Measurements from ENCODE around the gene LONRF2. TPM values are rescaled to one million over a fixed set of nuclear protein-coding genes. Genes with fewer than 3 reads are reported as not detected.
A peak's percentile ranks its signal among the peaks of the same experiment; 100 is the strongest.

The LONRF2 gene
- total RNA-seq, 2 donors from 2014 or later = 0.16 to 1.1 TPM

DNA sequence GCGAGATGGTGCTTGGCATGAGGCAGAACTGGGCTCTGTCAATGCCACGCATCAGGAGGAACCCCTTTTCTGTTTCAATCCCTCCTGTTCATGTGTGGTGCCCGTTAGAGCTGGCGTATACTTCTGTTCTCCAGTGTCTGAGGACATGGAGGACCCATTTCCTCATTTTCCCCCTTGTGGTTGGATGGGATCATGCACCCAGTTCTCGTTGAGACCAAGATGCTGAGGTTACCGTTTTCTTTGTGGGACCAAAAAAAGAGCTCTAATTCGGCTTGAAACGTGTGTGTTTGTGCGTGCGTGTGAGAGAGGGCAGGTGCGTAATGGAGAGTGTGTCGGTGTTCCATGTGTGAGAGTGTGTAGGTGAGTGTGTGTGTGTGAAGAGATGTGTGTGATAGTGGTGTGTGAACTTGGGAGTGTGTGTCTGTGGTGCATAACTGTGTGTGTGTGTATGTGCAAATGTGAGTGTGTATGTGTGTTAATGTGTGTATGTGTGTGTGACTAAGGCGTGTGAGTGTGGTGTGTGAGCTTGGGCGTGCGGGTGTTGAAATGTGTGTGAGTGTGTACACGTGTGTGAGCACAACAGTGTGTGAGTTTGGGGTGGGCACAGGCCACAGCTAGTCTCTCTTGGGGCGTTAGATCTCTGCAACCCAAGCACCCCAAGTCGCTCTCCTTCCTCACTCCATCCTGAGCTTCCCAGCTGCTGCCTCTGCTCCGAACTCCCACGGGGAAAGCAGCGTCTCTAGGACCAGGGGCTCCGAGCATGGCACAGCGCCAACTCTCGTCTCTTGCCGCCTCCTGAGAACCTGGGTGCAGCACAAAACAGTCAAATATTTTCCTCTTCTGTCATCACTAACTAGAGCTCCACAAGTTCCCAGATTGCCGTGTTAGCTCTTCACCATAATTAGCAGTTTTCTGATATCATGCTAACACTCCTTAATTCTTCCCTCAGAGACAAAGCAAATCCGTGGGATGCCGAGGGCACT is 75.8 kb downstream of the LONRF2 start:
- H3K9me3 Mint-ChIP-seq = no peaks in the 10 kb centered on the region
- no peak overlapping the region for H3K4me3 Mint-ChIP-seq
- no peak overlapping the region for H3K27ac Mint-ChIP-seq
- peaks cover 16% of the 10 kb centered on the region for H3K27me3 Mint-ChIP-seq
- peaks cover 6% of the 10 kb centered on the region for H3K4me1 Mint-ChIP-seq
- H3K36me3 Mint-ChIP-seq (ENCODE audit: low read depth) = no peaks in the 10 kb centered on the region
- ATAC-seq (replicated peaks) = no peak

- H3K4me3 Mint-ChIP-seq = no peak overlapping the region
- ATAC-seq (replicated peaks) = no peak
- H3K4me1 Mint-ChIP-seq = peaks cover 6% of the 10 kb centered on the region
- H3K36me3 Mint-ChIP-seq (ENCODE audit: low read depth) = no peaks in the 10 kb centered on the region
- H3K27ac Mint-ChIP-seq = no peak overlapping the region
- H3K27me3 Mint-ChIP-seq = peaks cover 16% of the 10 kb centered on the region
- H3K9me3 Mint-ChIP-seq = no peaks in the 10 kb centered on the region
Observed at GRCh38 chr2:100245681-100246080, 76.6 kb downstream of the LONRF2 start.

DNA sequence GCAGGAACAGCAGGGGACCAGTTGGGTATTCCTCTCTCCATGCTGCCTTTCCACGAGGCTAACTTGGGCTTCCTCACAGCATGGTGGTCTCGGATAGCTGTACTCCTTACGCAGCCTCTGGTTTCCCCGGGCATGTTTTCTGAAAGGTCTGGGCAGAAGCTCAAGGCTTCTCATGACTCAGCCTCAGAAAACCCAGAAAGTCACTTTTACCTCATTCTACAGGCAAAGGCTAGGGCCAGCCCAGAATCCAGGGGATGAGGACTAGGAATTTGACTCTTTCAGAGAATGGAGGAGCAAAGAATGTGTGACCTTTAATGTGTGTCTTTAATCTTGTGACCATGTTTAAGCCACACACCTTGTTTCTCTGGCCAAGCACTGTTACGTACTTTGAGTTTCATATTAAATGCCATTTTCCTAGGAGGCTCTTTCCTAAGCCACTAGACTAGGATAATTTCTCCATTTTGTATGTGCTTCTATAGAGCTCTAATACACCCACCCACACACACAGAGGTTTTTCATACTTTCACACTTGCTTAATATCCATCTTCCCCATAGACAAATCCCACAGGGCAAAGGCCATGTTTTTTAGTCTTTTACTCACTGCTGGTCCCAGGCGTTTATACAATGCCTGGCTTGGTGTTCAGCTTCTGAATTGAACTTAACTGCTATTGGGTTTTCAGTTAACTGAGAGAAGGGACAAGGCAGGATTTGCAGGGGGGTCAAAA is 77.3 kb downstream of the LONRF2 start:
- Mint-ChIP-seq H3K36me3 (ENCODE audit: low read depth) (no peaks in the 10 kb centered on the region), H3K27ac (no peak overlapping the region), H3K4me3 (no peak overlapping the region), H3K9me3 (no peaks in the 10 kb centered on the region), H3K4me1 (peaks cover 6% of the 10 kb centered on the region), H3K27me3 (peaks cover 16% of the 10 kb centered on the region)
- no peak for ATAC-seq (replicated peaks)

- H3K36me3 Mint-ChIP-seq (ENCODE audit: low read depth) = no peaks in the 10 kb centered on the region
- no peak overlapping the region for H3K4me3 Mint-ChIP-seq
- ATAC-seq (replicated peaks) = no peak
- no peak overlapping the region for H3K27ac Mint-ChIP-seq
- H3K27me3 Mint-ChIP-seq = peaks cover 13% of the 10 kb centered on the region
- no peaks in the 10 kb centered on the region for H3K9me3 Mint-ChIP-seq
- peaks cover 6% of the 10 kb centered on the region for H3K4me1 Mint-ChIP-seq
Observed at GRCh38 chr2:100243631-100244030, 78.7 kb downstream of the LONRF2 start.

GRCh38 chr2:100242891-100243619 is 79.2 kb downstream of the LONRF2 start:
- no peaks in the 10 kb centered on the region for H3K9me3 Mint-ChIP-seq
- no peak overlapping the region for H3K27ac Mint-ChIP-seq
- H3K27me3 Mint-ChIP-seq = peaks cover 10% of the 10 kb centered on the region
- peak; percentile 43 for ATAC-seq (replicated peaks)
- no peaks in the 10 kb centered on the region for H3K36me3 Mint-ChIP-seq (ENCODE audit: low read depth)
- no peak overlapping the region for H3K4me3 Mint-ChIP-seq
- H3K4me1 Mint-ChIP-seq = peaks cover 6% of the 10 kb centered on the region

DNA sequence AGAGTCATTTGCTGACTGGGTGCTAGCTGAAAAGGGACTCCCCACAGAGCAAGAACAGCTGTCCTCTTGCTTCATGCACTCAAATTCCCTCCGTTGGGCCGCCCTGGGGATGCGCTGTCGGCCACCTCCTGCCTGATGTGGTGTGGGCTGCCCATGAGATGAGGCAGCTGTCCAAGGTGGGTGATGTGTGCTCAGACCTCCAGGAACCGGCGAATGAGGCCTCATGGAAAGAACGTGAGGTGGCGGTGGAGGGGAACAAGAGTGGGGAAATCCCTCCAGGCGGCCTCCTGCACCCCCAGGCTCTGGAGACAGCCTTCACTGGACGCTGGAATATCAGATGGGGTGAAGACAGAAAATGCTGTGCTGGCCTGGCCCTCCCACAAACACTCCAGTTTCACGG is 79.8 kb downstream of the LONRF2 start:
- H3K4me1 Mint-ChIP-seq = peaks cover 6% of the 10 kb centered on the region
- no peak overlapping the region for H3K4me3 Mint-ChIP-seq
- peaks cover 9% of the 10 kb centered on the region for H3K27me3 Mint-ChIP-seq
- no peaks in the 10 kb centered on the region for H3K9me3 Mint-ChIP-seq
- H3K36me3 Mint-ChIP-seq (ENCODE audit: low read depth) = no peaks in the 10 kb centered on the region
- ATAC-seq (replicated peaks) = no peak
- H3K27ac Mint-ChIP-seq = no peak overlapping the region

GRCh38 chr2:100241236-100241635 is 81.1 kb downstream of the LONRF2 start:
- no peaks in the 10 kb centered on the region for H3K36me3 Mint-ChIP-seq (ENCODE audit: low read depth)
- no peak for ATAC-seq (replicated peaks)
- no peak overlapping the region for H3K27ac Mint-ChIP-seq
- peaks cover 2% of the 10 kb centered on the region for H3K4me1 Mint-ChIP-seq
- H3K4me3 Mint-ChIP-seq = no peak overlapping the region
- H3K27me3 Mint-ChIP-seq = peaks cover 2% of the 10 kb centered on the region
- H3K9me3 Mint-ChIP-seq = no peaks in the 10 kb centered on the region

DNA sequence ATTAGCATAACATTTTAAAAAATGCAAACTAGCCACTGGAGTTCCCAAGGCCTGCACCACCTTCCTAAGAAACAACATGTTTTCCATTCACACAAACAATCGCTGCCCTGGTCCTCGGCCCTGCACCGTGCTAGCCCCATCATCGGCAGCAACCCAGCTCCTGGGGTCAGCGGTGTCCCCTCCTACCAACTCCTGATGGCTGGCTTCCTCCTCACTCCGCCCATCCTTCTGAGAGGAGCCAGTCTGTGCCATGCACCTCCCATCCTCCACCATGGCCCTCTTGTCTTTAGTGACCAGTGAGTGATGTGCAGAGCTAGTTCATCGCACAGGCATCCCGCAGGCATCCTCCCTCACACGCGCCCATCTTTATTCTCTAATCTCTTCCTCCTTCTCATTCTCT is 81.9 kb downstream of the LONRF2 start:
- Mint-ChIP-seq H3K9me3 (no peaks in the 10 kb centered on the region), H3K27me3 (no peaks in the 10 kb centered on the region), H3K4me3 (no peak overlapping the region), H3K4me1 (peaks cover 6% of the 10 kb centered on the region), H3K36me3 (ENCODE audit: low read depth) (no peaks in the 10 kb centered on the region), H3K27ac (no peak overlapping the region)
- ATAC-seq (replicated peaks) = no peak

GRCh38 chr2:100239486-100240210 is 82.7 kb downstream of the LONRF2 start:
- H3K4me3 Mint-ChIP-seq = no peak overlapping the region
- no peak overlapping the region for H3K27ac Mint-ChIP-seq
- no peak for ATAC-seq (replicated peaks)
- H3K4me1 Mint-ChIP-seq = peaks cover 12% of the 10 kb centered on the region
- no peaks in the 10 kb centered on the region for H3K27me3 Mint-ChIP-seq
- H3K9me3 Mint-ChIP-seq = no peaks in the 10 kb centered on the region
- no peaks in the 10 kb centered on the region for H3K36me3 Mint-ChIP-seq (ENCODE audit: low read depth)

- H3K4me1 Mint-ChIP-seq = peaks cover 18% of the 10 kb centered on the region
- H3K27me3 Mint-ChIP-seq = no peaks in the 10 kb centered on the region
- no peaks in the 10 kb centered on the region for H3K9me3 Mint-ChIP-seq
- no peaks in the 10 kb centered on the region for H3K36me3 Mint-ChIP-seq (ENCODE audit: low read depth)
- no peak overlapping the region for H3K4me3 Mint-ChIP-seq
- no peak overlapping the region for H3K27ac Mint-ChIP-seq
- ATAC-seq (replicated peaks) = no peak
Observed at GRCh38 chr2:100238471-100238870, 83.8 kb downstream of the LONRF2 start.

DNA sequence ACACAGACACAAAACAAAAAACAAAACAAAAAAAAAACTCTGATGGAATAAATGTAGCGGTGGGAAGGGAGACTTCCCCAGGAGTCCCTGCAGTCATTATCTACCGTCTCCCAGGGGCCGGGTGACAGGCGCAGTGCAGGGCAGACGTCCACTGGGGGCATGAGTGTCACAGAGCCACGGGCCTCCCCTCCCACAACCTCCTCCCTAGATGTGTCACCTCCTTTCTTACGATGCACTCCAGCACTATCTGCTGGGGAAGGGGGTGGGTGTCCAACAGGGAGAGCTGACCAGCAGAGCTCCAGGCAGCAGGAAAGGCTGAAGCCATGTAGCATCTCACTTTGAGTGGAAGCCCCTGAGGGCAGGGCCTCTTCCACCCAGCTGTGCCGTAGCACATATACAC is 84.5 kb downstream of the LONRF2 start:
- peaks cover 18% of the 10 kb centered on the region for H3K4me1 Mint-ChIP-seq
- H3K4me3 Mint-ChIP-seq = no peak overlapping the region
- H3K27me3 Mint-ChIP-seq = no peaks in the 10 kb centered on the region
- no peaks in the 10 kb centered on the region for H3K9me3 Mint-ChIP-seq
- peak; percentile 31 for ATAC-seq (replicated peaks)
- H3K36me3 Mint-ChIP-seq (ENCODE audit: low read depth) = no peaks in the 10 kb centered on the region
- H3K27ac Mint-ChIP-seq = no peak overlapping the region

GRCh38 chr2:100237163-100237562 is 85.1 kb downstream of the LONRF2 start:
- ATAC-seq (replicated peaks) = no peak
- H3K4me1 Mint-ChIP-seq = peaks cover 18% of the 10 kb centered on the region
- H3K27me3 Mint-ChIP-seq = no peaks in the 10 kb centered on the region
- no peak overlapping the region for H3K27ac Mint-ChIP-seq
- no peak overlapping the region for H3K4me3 Mint-ChIP-seq
- no peaks in the 10 kb centered on the region for H3K9me3 Mint-ChIP-seq
- no peaks in the 10 kb centered on the region for H3K36me3 Mint-ChIP-seq (ENCODE audit: low read depth)

DNA sequence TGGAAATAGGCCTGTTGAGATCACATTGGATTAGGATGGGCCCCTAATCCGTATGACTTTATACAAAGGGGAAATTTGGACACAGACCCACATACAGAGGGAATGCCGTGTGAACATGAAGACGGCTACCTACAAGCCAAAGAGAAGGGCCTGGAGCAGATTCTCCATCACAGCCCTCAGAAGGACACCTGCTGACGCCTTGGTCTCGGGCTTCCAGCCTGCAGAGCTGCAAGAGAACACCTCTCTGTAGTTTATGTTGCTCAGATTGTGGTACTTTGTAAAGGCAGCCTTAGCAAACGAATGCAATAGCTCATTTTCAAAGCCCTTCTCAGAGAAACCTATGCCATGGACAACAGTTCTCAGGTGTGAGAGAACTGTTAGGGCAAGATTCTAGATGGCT is 86.1 kb downstream of the LONRF2 start:
- no peak for ATAC-seq (replicated peaks)
- Mint-ChIP-seq H3K27me3 (no peaks in the 10 kb centered on the region), H3K36me3 (ENCODE audit: low read depth) (no peaks in the 10 kb centered on the region), H3K4me1 (peaks cover 18% of the 10 kb centered on the region), H3K27ac (no peak overlapping the region), H3K4me3 (no peak overlapping the region), H3K9me3 (no peaks in the 10 kb centered on the region)

GRCh38 chr2:100235581-100235980 is 86.7 kb downstream of the LONRF2 start:
- Mint-ChIP-seq H3K36me3 (ENCODE audit: low read depth) (no peaks in the 10 kb centered on the region), H3K4me1 (peaks cover 18% of the 10 kb centered on the region), H3K9me3 (no peaks in the 10 kb centered on the region), H3K27ac (peak overlapping the region; percentile 39), H3K27me3 (no peaks in the 10 kb centered on the region), H3K4me3 (peak overlapping the region; percentile 13)
- ATAC-seq (replicated peaks) = no peak
